Midbrain (tissue), 1 donor: ENCODE data around the gene TTC34.

Source experiments
- DNase-seq: peaks from one replicate; lab custom pipeline; 2025; lab: John Stamatoyannopoulos, UW

TTC34 gene

DNA sequence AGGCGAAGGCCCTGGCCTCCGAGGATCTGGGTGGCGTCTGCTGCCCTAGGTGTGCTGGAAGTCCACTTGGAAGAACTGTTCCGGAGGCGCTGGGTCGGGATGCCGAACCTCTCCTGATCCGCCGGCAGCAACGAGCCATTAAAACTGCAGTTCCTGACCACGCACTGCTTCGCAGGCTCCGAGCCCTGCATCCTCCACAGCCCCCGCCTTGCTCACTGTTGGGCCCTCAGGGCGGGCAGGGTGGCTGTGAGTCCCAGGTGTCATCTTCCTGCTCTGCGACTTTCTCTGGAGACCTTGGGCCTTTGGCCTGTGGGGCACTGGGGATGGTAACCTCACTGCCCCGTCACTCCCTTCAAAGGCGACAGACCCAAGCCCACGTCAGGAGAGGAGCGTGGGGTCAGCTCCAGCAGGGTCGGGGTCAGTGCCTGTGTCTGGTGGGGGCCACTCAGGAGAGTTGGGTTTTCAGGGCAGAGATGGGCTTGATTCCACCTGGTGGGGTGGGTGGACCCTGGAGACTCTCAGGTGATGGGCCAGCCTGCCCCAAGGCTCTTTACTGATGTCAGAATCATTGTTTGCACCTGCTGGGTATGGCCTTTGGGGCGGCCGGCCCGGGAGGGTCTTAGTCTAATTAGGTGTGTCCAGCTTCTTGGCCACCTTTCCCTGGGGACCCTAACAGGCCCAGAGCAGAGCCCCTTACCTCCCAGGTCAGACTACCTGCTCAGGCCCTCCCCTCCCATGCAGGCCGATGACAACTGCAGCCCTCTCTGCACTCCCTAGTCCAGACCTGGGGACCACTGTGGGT is 211.9 kb downstream of the TTC34 start:
- DNase-seq = no peak

DNA sequence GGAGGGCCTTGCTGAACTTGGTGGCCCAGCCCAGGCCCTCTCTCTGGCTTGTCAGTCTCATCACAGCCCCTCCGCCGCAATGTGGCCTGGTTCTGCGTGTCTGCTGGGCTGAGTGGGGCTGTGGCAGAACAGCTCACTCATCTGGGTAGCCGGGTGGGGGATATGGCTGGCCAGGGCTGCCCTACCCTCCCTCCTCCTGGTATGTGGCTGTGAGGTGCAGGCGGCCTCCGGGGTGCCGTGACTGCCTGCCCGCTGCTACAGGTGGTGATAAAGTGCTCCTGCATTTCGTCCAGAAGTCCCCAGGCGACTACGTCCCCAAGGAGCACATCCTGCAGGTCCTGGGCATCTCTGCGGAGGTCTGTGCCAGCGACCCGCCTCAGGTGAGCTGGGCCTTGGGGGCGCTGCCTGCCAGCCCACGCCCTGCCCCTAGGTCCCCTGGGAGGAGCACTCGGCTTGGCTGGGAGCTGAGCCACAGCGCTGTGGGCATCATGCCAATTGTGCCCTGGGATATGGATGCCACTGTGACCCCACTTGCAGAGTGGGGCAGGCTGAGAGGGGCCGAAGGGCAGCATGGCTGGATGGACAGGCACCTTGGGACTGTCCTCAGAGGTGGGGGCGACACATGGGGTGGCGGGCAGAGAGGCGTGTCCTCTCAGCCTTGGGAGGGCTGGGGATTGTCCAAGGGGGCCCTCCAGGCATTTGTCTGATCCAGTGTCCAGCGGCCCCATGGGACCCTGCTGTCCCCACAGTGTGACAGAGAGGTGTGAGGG is 212.6 kb downstream of the TTC34 start:
- DNase-seq = no peak

DNA sequence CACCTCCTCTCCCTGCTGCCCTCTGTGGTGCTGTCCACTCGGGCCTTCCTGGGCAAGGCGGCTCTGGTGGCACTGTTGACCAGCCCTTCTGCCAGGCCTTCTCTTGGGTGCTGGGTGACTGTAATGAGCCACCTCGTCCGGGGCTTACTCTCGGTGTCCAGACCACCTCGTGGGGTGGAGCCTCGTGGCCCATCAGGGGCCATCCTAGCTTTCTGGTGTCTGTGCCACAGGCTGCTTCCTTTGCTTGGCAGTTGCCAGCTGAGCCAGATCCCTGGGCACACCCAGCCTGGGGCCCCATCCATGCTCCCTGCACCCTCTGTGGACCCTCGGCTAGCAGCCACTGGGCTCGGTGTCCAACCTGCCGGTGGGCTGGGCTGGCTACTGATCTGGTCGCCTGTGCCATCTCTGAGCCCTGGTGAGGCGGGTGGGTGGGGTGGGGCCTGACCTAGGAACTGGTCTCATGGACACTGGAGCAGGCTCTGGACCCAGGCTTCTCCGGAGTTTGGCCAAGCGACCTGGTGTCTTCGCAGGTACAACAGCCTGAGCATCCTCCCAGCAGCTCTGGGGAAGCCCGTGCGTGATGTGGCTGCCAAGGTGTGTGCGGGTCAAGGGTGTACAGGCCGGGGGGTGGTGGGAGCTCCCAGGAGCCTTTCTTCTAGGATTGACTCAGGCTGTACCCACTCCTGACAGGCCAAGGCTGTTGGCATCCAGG is 213.5 kb downstream of the TTC34 start:
- no peak for DNase-seq

DNA sequence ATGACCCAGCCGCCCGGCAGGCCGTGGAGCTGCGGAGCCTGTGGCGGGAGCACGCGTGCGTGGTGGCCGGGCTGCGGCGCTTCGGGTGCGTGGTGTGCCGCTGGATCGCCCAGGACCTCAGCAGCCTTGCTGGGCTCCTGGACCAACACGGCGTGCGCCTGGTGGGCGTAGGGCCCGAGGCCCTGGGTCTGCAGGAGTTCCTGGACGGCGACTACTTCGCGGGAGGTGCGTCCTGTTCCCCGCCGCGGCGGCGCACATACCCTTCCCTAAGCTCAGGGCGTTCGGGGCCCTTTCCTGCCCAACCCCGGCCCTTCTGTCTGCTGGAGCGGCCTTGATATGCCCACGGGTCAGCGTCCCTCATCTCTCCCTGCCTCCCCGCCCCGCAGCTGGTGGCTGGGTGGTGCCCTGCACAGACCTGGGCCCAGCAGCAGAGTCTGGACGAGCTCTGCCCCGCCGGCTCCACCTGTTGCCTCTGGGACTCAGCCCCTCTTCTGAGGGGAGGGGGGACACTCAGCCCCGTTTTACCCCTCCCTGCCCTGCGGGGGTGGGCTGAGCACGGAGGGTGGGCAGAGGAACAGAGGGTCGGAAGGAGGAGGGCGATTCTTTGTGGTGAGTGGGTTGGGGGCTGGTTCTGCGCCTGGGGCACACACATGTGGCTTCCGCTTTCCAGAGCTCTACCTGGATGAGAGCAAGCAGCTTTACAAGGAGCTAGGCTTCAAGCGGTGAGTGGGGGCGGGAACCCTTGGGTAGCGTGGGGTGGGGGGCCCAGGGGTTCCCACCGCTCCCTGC is 214.2 kb downstream of the TTC34 start:
- DNase-seq = no peak

DNA sequence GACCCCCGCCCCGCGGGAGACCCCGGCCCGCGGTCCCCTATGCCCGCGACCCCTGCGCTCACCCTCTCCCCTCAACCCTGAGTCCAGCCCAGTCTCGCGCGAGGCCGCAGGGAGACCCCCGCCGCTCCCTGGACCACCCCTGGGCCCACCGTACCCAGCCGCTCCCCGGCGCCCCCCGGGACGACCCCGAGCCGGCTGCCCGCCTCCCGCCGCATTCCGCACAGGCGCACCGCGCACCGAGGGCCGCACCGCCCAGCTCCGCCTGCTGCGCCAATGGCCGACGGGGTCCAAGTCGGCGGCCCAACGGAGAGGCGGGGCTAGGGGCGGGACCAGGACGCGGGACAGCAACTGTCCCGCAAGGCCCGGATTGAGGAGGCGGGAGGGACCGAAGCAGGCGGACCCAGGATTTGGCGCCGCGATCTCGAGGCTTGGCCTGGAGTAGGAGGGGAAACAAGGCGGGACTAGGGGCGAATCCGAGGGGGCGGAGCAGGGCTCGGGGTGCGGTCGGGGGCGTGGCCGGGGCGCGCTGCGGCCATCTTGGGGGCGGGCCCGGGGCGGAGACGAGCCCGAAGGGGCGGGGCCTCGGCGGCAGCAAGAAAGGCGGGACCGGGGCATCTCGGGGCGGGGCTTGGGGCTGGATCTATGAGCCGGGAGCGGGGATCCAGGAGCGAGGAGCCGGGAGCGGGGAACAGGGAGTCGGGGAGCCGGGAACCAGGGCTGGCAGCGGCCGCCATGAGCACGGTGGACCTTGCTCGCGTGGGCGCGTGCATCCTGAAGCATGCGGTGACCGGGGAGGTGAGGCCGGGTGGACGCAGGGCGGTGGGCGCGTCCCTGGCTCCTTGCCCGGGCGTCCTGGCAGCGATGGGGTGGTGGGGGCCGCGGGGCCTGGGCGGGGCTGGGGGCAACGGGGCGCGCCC is 215.1 kb downstream of the TTC34 start, which contains the start of gene PRXL2B:
Gene PRXL2B, plus strand, starts transcription at position 624 of the 917 bp plus-strand sequence. Its CDS starts 109 bp downstream, at position 733.
- DNase-seq = peak; percentile 98
